Measurements from ENCODE around the gene CFAP47. TPM values are rescaled to one million over a fixed set of nuclear protein-coding genes. Genes with fewer than 3 reads are reported as not detected.

Gene CFAP47
- total RNA-seq, 1 donor from 2014 or later = 0.08 TPM

DNA sequence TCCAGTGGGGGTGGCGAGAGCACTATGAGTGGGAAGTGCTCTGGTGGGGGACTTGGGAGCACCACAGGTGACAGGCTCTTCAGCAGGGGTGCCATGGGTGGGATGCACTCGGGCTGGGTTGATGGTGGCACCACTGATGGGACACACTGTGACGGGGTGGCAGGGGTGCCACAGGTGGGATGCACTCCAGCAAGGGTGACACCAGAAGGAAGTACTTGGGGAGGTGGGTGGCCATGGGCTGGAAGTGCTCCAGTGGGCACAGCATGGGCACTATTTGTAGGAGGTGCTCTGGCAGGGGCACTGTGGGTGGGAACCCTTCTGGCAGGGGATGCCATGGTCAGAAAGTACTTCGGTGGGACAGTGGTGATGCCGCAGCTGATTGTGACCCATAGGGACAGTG is 346.6 kb downstream of the CFAP47 start:
- H3K27me3 ChIP-seq (ENCODE audit: control insufficient read depth, insufficient read depth, low read length) = no peaks in the 10 kb centered on the region
- TF ChIP-seq, protein P1, sequence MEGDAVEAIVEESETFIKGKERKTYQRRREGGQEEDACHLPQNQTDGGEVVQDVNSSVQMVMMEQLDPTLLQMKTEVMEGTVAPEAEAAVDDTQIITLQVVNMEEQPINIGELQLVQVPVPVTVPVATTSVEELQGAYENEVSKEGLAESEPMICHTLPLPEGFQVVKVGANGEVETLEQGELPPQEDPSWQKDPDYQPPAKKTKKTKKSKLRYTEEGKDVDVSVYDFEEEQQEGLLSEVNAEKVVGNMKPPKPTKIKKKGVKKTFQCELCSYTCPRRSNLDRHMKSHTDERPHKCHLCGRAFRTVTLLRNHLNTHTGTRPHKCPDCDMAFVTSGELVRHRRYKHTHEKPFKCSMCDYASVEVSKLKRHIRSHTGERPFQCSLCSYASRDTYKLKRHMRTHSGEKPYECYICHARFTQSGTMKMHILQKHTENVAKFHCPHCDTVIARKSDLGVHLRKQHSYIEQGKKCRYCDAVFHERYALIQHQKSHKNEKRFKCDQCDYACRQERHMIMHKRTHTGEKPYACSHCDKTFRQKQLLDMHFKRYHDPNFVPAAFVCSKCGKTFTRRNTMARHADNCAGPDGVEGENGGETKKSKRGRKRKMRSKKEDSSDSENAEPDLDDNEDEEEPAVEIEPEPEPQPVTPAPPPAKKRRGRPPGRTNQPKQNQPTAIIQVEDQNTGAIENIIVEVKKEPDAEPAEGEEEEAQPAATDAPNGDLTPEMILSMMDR (IDR thresholded peaks at IDR 0.05; ENCODE audit: insufficient read depth, low read length, poor library complexity, severe bottlenecking) = no peak
- no peak overlapping the region for H3K4me3 ChIP-seq (ENCODE audit: low read depth, low read length)
- no peaks in the 10 kb centered on the region for H3K36me3 ChIP-seq (ENCODE audit: control insufficient read depth, insufficient read depth, low read length)
- no peak for DNase-seq (ENCODE audit: low read depth)

DNA sequence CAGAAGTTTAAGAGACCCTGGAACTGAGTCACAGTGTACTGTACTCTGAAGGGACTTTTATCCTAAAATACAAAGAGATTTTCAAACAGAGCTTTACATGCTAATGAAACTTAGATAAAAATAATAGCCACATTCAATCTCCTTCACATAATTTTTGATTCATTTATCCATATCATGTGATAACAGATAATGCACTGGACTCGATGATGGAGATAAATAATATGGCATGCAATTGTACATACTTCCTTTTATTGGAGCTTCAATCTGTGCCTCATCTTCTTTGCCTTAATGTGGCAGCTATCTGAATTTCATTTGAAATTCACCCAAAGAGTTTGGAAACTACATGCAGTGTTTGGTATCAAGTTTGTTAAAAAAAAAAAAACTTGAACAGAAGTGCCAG is 390.6 kb downstream of the CFAP47 start:
- TF ChIP-seq, protein P1 (IDR thresholded peaks at IDR 0.05; ENCODE audit: insufficient read depth, low read length, poor library complexity, severe bottlenecking) = no peak
- Histone ChIP-seq H3K36me3 (ENCODE audit: control insufficient read depth, insufficient read depth, low read length) (no peaks in the 10 kb centered on the region), H3K4me3 (ENCODE audit: low read depth, low read length) (no peak overlapping the region), H3K27me3 (ENCODE audit: control insufficient read depth, insufficient read depth, low read length) (no peaks in the 10 kb centered on the region)
- DNase-seq (ENCODE audit: low read depth) = no peak

DNA sequence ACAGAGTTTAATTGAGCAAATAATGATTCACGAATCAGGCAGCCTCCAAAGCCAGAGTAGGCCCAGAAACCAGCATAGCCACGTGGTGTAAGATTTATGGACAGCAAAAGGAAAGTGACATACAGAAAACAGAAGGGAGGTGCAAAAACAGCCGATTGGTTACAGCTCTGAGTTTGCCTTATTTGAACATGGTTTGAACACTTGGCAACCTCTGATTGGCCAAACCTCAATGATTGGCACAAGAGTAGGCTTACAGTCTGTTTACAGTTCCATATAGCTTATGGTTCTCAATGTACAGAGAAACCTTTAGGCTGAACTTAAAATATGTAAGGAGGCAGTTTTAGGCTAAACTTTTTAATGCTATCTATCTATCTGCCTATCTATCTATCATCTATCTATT is 394.8 kb downstream of the CFAP47 start:
- no peak overlapping the region for H3K4me3 ChIP-seq (ENCODE audit: low read depth, low read length)

DNA sequence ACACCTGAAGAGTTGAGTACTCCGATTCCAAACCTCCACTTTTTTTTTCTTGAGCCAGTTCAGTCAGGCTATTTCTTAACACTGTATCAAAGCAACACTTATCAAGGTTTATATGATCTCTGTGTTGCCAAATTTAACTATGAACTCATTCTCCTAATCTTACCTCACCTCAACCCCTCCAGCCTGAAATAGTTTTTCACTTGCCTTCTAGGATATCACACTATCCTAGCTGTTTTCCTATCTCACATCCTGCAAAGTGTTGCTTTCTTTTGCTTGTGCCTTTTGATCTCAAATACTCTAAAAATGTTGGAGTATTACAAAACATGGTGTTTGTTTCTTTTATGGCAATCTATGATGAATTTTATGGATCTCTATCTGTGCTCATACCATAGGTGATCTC is 415.0 kb downstream of the CFAP47 start:
- TF ChIP-seq, protein P1 (IDR thresholded peaks at IDR 0.05; ENCODE audit: insufficient read depth, low read length, poor library complexity, severe bottlenecking) = no peak
- H3K27me3 ChIP-seq (ENCODE audit: control insufficient read depth, insufficient read depth, low read length) = no peaks in the 10 kb centered on the region
- no peak for DNase-seq (ENCODE audit: low read depth)
- no peak overlapping the region for H3K4me3 ChIP-seq (ENCODE audit: low read depth, low read length)
- H3K36me3 ChIP-seq (ENCODE audit: control insufficient read depth, insufficient read depth, low read length) = no peaks in the 10 kb centered on the region

More for the DNA sequence above, 394.8 kb downstream of the CFAP47 start:
- Histone ChIP-seq H3K36me3 (ENCODE audit: control insufficient read depth, insufficient read depth, low read length) (no peaks in the 10 kb centered on the region), H3K27me3 (ENCODE audit: control insufficient read depth, insufficient read depth, low read length) (no peaks in the 10 kb centered on the region)
- TF ChIP-seq, protein P1 (IDR thresholded peaks at IDR 0.05; ENCODE audit: insufficient read depth, low read length, poor library complexity, severe bottlenecking) = no peak
- no peak for DNase-seq (ENCODE audit: low read depth)

DNA sequence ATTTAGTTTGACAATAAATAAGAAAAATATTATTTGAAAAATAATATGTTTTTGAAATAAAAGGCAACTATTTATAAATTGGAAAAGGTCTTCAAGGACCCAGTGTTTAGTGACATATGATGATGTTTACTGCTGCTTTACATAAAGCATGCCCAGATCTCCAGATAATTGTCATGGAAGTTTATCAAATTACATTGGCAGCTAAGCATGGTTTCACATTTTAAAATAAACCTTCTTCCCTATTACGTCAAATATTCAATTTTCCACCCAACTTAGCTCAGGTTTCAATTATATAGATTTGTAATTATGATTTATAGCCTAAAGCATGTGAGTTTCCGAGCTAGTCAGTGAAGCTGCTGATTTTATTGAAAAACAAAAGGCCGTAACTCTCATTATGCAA is 417.2 kb downstream of the CFAP47 start:
- no peak overlapping the region for H3K4me3 ChIP-seq (ENCODE audit: low read depth, low read length)
- H3K36me3 ChIP-seq (ENCODE audit: control insufficient read depth, insufficient read depth, low read length) = no peaks in the 10 kb centered on the region
- no peaks in the 10 kb centered on the region for H3K27me3 ChIP-seq (ENCODE audit: control insufficient read depth, insufficient read depth, low read length)
- DNase-seq (ENCODE audit: low read depth) = no peak
- TF ChIP-seq, protein P1 (IDR thresholded peaks at IDR 0.05; ENCODE audit: insufficient read depth, low read length, poor library complexity, severe bottlenecking) = no peak

DNA sequence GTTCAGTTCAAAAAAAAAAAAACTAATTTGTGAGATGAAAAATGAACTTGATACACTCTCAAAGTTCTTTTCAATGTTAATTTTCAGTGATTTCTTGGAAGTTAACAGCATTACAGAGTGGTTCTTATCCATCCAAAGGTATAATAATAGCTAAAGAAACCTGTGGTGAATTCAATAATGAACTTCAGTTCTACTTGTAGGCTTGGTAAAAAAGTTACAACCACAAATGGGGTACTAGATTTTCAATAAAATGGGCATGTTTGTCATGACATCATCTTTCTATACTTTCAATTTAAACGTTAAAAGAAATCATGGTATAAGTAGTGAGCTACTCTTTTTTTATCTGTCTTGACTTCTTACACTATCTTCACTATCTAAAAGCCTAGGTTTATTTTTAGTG is 424.8 kb downstream of the CFAP47 start:
- no peaks in the 10 kb centered on the region for H3K27me3 ChIP-seq (ENCODE audit: control insufficient read depth, insufficient read depth, low read length)
- TF ChIP-seq, protein P1 (IDR thresholded peaks at IDR 0.05; ENCODE audit: insufficient read depth, low read length, poor library complexity, severe bottlenecking) = no peak
- DNase-seq (ENCODE audit: low read depth) = no peak
- no peak overlapping the region for H3K4me3 ChIP-seq (ENCODE audit: low read depth, low read length)
- H3K36me3 ChIP-seq (ENCODE audit: control insufficient read depth, insufficient read depth, low read length) = no peaks in the 10 kb centered on the region

All from kidney epithelial cell (primary cell).